Measurements from ENCODE around the gene RMND5B.

The RMND5B gene

DNA sequence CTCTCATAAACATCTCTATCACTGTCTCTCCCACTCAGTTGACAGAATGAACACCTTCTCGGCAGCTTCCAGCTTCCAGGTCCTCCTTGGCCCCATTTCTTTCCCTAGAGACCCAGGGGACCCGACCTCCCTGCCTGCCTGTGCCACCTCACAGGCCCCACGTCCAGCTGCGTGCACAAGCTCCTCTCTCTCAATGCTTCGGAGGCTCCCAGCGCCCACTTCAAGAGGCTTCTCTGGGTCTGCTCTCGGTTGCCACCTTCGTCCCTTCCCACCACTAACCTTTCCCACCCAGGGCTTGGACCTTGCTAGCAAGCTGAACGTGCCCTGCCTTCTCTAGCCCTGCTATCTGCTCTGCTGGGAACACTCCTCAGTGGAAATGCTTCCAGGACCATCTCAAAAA lies 20.3 kb upstream of the RMND5B start:
- TF ChIP-seq EZH2 (IDR thresholded peaks at IDR 0.05) (no peak), POLR2AphosphoS5 (IDR thresholded peaks at IDR 0.05; ENCODE audit: borderline replicate concordance, low read depth, low read length) (no peak), FOXP2 (optimal IDR thresholded peaks at IDR 0.05; ENCODE audit: control extremely low read depth, extremely low read length, insufficient read depth) (no peak)
- Histone ChIP-seq H3K4me3 (no peak overlapping the region), H3K9me3 (ENCODE audit: low read depth, low read length) (no peaks in the 10 kb centered on the region), H3K27ac (no peak overlapping the region), H3K36me3 (ENCODE audit: insufficient read depth, low read length) (no peaks in the 10 kb centered on the region), H3K9ac (ENCODE audit: insufficient read length) (no peak overlapping the region)
- no peak for DNase-seq (ENCODE audit: low read depth, low spot score)

DNA sequence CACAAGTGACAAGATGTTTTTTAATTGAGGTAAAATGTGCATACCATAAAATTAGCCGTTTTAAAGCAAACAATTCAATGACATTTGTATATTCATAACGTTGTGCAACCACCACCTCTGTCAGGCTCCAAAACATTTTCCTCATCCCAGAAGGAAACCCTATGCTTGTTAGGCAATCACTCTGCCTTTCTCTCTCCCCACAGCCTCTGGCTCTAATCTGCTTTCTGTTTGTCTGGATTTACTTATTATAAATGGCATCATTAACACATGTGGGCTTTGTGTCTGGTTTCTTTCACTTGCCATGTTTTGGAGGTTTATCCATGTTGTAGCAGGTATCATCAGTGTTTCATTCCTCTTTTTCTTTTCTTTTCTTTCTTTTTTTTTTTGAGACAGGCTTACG lies 18.9 kb upstream of the RMND5B start:
- no peaks in the 10 kb centered on the region for H3K36me3 ChIP-seq (ENCODE audit: insufficient read depth, low read length)
- DNase-seq (ENCODE audit: low read depth, low spot score) = peak; percentile 24
- H3K9me3 ChIP-seq (ENCODE audit: low read depth, low read length) = no peaks in the 10 kb centered on the region
- no peak overlapping the region for H3K27ac ChIP-seq
- H3K9ac ChIP-seq (ENCODE audit: insufficient read length) = no peak overlapping the region
- no peak for TF ChIP-seq FOXP2 (optimal IDR thresholded peaks at IDR 0.05; ENCODE audit: control extremely low read depth, extremely low read length, insufficient read depth)
- no peak for TF ChIP-seq EZH2 (IDR thresholded peaks at IDR 0.05)
- no peak for TF ChIP-seq POLR2AphosphoS5 (IDR thresholded peaks at IDR 0.05; ENCODE audit: borderline replicate concordance, low read depth, low read length)
- no peak overlapping the region for H3K4me3 ChIP-seq

DNA sequence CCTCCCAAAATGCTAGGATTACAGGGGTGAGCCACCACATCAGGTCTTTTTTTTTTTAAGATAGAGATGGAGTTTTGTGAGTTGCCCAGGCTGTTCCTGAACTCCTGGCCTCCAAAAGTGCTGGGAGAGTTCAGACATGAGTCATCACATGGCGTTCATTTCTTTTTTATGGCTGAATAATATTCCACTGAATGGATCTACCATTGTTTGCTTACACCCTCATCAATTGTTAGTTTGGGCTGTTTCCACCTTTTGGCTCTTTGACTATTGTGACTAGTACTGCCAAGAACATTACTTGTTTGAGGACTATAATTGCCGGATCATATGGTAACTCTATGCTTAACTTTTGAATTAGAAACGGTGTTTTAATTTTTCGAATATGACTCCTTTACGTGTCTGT lies 18.3 kb upstream of the RMND5B start:
- H3K27ac ChIP-seq = no peak overlapping the region
- H3K36me3 ChIP-seq (ENCODE audit: insufficient read depth, low read length) = no peaks in the 10 kb centered on the region
- no peak overlapping the region for H3K9ac ChIP-seq (ENCODE audit: insufficient read length)
- H3K9me3 ChIP-seq (ENCODE audit: low read depth, low read length) = no peaks in the 10 kb centered on the region
- no peak for DNase-seq (ENCODE audit: low read depth, low spot score)
- peak overlapping the region; percentile 83 for H3K4me3 ChIP-seq
- TF ChIP-seq EZH2 (IDR thresholded peaks at IDR 0.05) = no peak
- no peak for TF ChIP-seq POLR2AphosphoS5 (IDR thresholded peaks at IDR 0.05; ENCODE audit: borderline replicate concordance, low read depth, low read length)
- no peak for TF ChIP-seq FOXP2 (optimal IDR thresholded peaks at IDR 0.05; ENCODE audit: control extremely low read depth, extremely low read length, insufficient read depth)

DNA sequence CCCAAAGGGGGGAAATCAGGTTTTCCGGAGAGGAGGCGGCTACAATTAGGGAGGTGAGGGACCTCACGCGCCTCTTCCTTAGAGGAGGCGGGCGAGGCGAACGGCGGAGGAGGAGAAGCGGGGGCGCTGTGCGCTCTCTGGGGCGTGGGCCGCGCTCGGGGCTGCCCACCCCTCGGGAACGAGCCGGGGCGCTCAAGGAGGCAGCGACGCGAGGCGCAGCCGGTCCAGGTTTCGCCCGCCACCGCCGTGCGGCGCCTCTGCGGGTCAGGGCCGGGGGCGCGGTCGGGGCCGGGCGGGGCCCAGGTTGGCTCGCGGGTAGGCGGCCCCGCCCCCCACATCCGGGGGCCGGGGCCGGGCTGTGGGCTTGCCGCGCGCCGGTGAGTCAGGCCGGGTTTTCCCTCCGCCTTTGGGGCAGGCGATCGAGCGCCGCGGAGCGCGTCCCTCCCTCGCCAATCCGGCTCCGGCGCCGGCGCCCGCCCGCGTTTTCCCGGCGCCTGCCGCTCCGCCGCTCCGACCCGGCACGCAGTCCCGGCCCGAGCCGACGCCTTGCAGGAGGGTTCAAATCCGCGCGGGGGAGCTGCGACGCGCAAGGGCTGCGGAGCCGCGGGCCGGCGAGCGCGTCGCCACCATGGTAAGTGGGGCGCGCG lies 17.6 kb upstream of the RMND5B start, which contains the start of gene N4BP3:
TSS of gene N4BP3 (plus strand) at position 392 of the 647 bp plus-strand sequence. CDS start 6,052 bp downstream, outside the sequence.
- H3K27ac ChIP-seq = no peak within 1 kb of the TSS
- peak within 1 kb of the TSS; percentile 83 for H3K4me3 ChIP-seq
- no peak for DNase-seq (ENCODE audit: low read depth, low spot score)
- TF ChIP-seq FOXP2 (optimal IDR thresholded peaks at IDR 0.05; ENCODE audit: control extremely low read depth, extremely low read length, insufficient read depth) (no peak), POLR2AphosphoS5 (IDR thresholded peaks at IDR 0.05; ENCODE audit: borderline replicate concordance, low read depth, low read length) (0 out of 2 replicates have a peak, but pooled peaks have one; percentile 14)
- H3K36me3 ChIP-seq (ENCODE audit: insufficient read depth, low read length) = no peaks in the 10 kb centered on the region
- no peaks in the 10 kb centered on the region for H3K9me3 ChIP-seq (ENCODE audit: low read depth, low read length)
- H3K9ac ChIP-seq (ENCODE audit: insufficient read length) = peak within 1 kb of the TSS; percentile 46

DNA sequence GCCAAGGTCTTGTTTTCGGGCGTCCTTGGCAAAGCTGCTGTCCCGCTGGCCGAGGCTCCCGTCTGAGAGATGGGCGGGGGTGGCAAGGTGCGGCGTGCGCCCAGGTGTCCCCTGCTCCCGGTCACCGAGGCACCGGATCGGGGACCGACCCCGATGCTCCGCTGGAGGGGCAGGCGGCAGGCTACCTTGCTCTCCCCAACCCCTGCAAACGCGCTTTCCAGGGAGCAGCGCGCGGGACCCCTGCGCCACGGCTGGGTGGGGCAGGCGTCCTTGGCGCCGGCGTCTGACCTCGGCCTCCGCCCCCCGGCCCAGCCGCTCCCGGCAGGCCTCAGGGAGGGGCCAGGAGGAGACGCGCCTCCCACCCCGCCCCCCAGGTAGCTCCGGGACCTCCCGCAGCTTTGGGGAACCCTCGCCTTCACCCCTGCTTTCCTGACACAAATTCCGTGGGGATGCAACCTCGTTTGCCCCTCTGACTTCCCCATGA lies 16.9 kb upstream of the RMND5B start:
- TF ChIP-seq POLR2AphosphoS5 (IDR thresholded peaks at IDR 0.05; ENCODE audit: borderline replicate concordance, low read depth, low read length) (no peak), FOXP2 (optimal IDR thresholded peaks at IDR 0.05; ENCODE audit: control extremely low read depth, extremely low read length, insufficient read depth) (no peak), EZH2 (IDR thresholded peaks at IDR 0.05) (no peak)
- peak overlapping the region; percentile 83 for H3K4me3 ChIP-seq
- DNase-seq (ENCODE audit: low read depth, low spot score) = no peak
- no peaks in the 10 kb centered on the region for H3K9me3 ChIP-seq (ENCODE audit: low read depth, low read length)
- no peaks in the 10 kb centered on the region for H3K36me3 ChIP-seq (ENCODE audit: insufficient read depth, low read length)
- H3K27ac ChIP-seq = no peak overlapping the region
- H3K9ac ChIP-seq (ENCODE audit: insufficient read length) = peak overlapping the region; percentile 20

DNA sequence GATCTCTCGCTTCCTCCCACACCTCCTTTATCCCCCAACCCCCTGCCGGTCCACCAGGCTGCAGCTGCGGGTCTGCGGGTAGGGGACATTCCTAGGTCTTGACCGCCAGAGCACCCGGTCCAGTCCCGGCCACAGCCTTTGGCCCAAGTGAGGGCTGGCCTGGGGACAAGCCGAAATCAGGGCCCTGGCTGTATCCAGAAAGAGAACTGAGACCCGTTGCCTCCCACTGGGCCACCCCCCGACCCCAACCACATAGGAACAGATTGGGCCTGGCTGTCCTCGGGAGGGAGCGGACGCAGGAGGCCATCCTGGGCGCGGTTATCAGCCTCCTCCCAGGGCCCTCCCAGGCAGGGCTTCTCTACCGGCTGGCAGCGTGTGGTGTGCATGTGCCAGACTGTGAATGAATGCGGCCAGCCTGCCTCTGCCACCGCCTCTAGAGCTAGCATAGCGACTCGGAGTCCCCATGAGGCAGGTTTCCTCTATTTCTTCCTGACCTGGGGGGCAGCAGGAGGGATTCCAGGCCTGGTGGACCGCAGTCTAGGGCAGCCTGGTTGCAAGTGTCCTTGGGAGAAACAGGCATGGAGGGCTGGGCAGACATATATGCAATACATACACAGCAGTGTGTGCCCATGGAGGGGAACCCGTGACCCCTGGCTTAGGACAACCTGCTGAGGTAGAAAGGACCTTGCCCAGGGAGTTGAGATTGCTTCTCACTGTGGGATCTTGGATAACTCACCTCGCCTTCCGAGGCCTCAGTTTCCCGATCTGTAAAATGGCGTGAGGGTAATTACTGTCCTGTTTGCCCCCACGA lies 16.3 kb upstream of the RMND5B start:
- H3K4me3 ChIP-seq = peak overlapping the region; percentile 83
- no peak for DNase-seq (ENCODE audit: low read depth, low spot score)
- H3K36me3 ChIP-seq (ENCODE audit: insufficient read depth, low read length) = no peaks in the 10 kb centered on the region
- no peak overlapping the region for H3K9ac ChIP-seq (ENCODE audit: insufficient read length)
- TF ChIP-seq EZH2 (IDR thresholded peaks at IDR 0.05) = no peak
- TF ChIP-seq FOXP2 (optimal IDR thresholded peaks at IDR 0.05; ENCODE audit: control extremely low read depth, extremely low read length, insufficient read depth) = no peak
- no peak for TF ChIP-seq POLR2AphosphoS5 (IDR thresholded peaks at IDR 0.05; ENCODE audit: borderline replicate concordance, low read depth, low read length)
- H3K9me3 ChIP-seq (ENCODE audit: low read depth, low read length) = no peaks in the 10 kb centered on the region
- no peak overlapping the region for H3K27ac ChIP-seq

DNA sequence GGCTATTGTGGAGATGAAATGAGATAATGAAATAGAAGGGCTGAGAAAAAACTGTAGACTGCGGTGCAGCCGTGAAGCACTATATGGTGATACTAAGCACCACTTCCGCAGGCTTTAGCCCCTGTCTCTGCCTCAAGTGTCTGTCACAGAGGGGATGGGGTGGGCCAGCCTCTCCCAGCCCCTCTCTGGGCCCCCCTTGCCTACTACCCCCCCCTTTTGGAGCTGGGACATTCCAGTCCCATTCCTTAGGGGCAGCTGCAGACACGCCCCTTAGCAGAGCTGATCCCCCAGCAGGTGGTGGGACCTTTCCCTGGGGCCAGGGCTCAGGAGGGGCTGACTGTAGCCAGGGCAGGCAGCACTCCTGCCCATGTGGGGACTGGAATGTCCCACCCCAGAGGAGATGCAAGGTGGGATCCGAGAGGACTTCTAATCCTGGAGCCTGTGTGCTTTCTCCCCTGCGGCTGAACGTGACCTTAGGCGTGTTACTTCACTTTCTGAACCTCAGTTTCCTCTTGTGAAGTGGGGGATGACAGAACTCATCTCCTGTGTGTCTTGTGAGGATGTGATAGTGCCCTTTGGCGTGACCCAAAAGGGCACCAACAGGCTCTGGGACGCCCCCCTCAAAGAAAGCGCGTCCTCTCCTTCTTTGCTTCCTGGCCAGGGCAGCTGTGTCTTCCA lies 15.5 kb upstream of the RMND5B start:
- TF ChIP-seq POLR2AphosphoS5 (IDR thresholded peaks at IDR 0.05; ENCODE audit: borderline replicate concordance, low read depth, low read length) (no peak), EZH2 (IDR thresholded peaks at IDR 0.05) (no peak), FOXP2 (optimal IDR thresholded peaks at IDR 0.05; ENCODE audit: control extremely low read depth, extremely low read length, insufficient read depth) (no peak)
- no peaks in the 10 kb centered on the region for H3K9me3 ChIP-seq (ENCODE audit: low read depth, low read length)
- no peaks in the 10 kb centered on the region for H3K36me3 ChIP-seq (ENCODE audit: insufficient read depth, low read length)
- H3K4me3 ChIP-seq = no peak overlapping the region
- H3K27ac ChIP-seq = no peak overlapping the region
- DNase-seq (ENCODE audit: low read depth, low spot score) = no peak
- H3K9ac ChIP-seq (ENCODE audit: insufficient read length) = no peak overlapping the region

DNA sequence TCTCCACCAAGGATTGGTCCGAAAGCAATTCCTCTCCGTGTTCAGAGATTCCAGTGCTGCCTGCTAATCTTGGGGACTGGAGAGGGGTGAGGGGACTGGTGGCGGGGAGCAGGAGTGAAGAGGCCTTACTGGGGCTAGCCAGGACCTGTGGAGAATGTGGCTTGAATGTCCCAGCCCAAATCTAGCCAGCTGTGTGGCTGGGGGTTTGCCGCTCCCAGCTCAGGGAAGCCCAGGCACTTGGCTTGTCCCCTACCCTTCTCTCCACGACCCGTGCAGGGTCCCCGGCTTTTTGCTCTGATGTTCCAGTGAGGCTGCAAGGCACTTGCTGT lies 15.0 kb upstream of the RMND5B start:
- DNase-seq (ENCODE audit: low read depth, low spot score) = no peak
- no peaks in the 10 kb centered on the region for H3K36me3 ChIP-seq (ENCODE audit: insufficient read depth, low read length)
- no peaks in the 10 kb centered on the region for H3K9me3 ChIP-seq (ENCODE audit: low read depth, low read length)
- H3K9ac ChIP-seq (ENCODE audit: insufficient read length) = no peak overlapping the region
- TF ChIP-seq EZH2 (IDR thresholded peaks at IDR 0.05) (no peak), FOXP2 (optimal IDR thresholded peaks at IDR 0.05; ENCODE audit: control extremely low read depth, extremely low read length, insufficient read depth) (no peak), POLR2AphosphoS5 (IDR thresholded peaks at IDR 0.05; ENCODE audit: borderline replicate concordance, low read depth, low read length) (no peak)
- no peak overlapping the region for H3K27ac ChIP-seq
- no peak overlapping the region for H3K4me3 ChIP-seq
